HepG2 (cell line): ENCODE data around the gene KCND3. TPM values are rescaled to one million over a fixed set of nuclear protein-coding genes. Genes with fewer than 3 reads are reported as not detected.
A peak's percentile ranks its signal among the peaks of the same experiment; 100 is the strongest.

Experiments used
- AHDC1 ChIP-seq: sonication (generic); formaldehyde crosslinking; IDR thresholded peaks from 2 replicates; pipeline ENCODE4 v1.5.1; 2020; ENCODE audit warnings: mild to moderate bottlenecking, missing genetic modification reagents, borderline replicate concordance
- RERE ChIP-seq: IDR thresholded peaks from 2 replicates; pipeline ENCODE4 v1.6.1; 2016; ENCODE audit warnings: low read depth, missing genetic modification reagents, missing compliant biosample characterization
- ZNF788 ChIP-seq: sonication (generic); formaldehyde crosslinking; IDR thresholded peaks from 2 replicates; pipeline ENCODE4 v1.5.0; 2020; ENCODE audit warnings: mild to moderate bottlenecking, missing genetic modification reagents, borderline replicate concordance
- polyA plus RNA-seq, 8 experiments: library from polyadenylated mRNA; depleted of rRNA in 3 of 8; stranded (reverse) in 7 of 8; unstranded in 1 of 8; fragments of >200 nt; fragmentation: Illumina TruSeq in 4 of 8; extraction: Trizol in 4 of 8; gene quantifications; 2 replicates each; pipeline versions ENCODE4 v1.2.1 to v1.2.3, GENCODE V29; 2011 to 2016; ENCODE audit warnings: low read depth in 4 of 8, missing spikeins in 1 of 8, mixed read lengths in 1 of 8; ENCODE audit not compliant: insufficient read depth in 1 of 8
- total RNA-seq, 5 experiments: library from RNA; depleted of rRNA; stranded (reverse); fragments of >200 nt; fragmentation: Illumina TruSeq; extraction: Trizol; gene quantifications; 2 replicates each; pipeline ENCODE4 v1.2.3, GENCODE V29; 2016; ENCODE audit warnings: low read depth in 1 of 5

The KCND3 gene
- total and polyA plus RNA-seq, 2 of the 13 experiments (the other 11 are each of a cell fraction or from before 2014, with no cell fraction given): 0.04 TPM; not detected in 1

DNA sequence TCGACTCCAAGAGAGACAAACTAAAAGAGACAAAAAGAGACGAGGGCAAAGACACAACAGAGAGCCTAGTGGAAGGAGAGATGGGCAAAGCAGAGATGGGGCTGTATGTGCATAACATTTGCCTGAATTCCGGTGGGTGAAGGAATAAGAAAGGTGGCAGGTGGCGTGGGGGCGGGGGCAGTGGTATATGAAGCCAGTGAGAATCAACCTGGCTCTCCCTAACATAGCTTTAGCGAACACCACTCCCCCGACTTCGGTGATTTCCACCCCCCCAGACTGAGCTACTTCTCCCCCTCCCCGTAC is 251.4 kb downstream of the KCND3 start (continued):
- no peak for TF ChIP-seq RERE (CRISPR knock-in tag)
- no peak for TF ChIP-seq AHDC1
- TF ChIP-seq ZNF788 (CRISPR knock-in tag): 0 out of 2 replicates have a peak, but pooled peaks have one; percentile 7
